ENCODE data around the gene PSENEN.

- TF ChIP-seq CTCF (IDR thresholded peaks at IDR 0.05), result no peak
- no peak for TF ChIP-seq ZFX (IDR thresholded peaks at IDR 0.05; ENCODE audit: borderline replicate concordance)
These were observed 6.6 kb downstream of the PSENEN start for GRCh38 chr19:35751839-35752745.
